Parathyroid adenoma (tissue), 2 donors: Measurements from ENCODE around the gene MET.

Source experiments
- H2AFZ ChIP-seq: fragments of 300-600 bp; sonication (generic); one replicate; pipeline ENCODE4 v1.7.0; 2017; ENCODE audit warnings: antibody characterized with exemption, mild to moderate bottlenecking
- H3K27ac ChIP-seq: fragments of 300-600 bp; sonication (generic); one replicate; pipeline ENCODE4 v1.7.0; 2017
- H3K27me3 ChIP-seq: fragments of 300-600 bp; sonication (generic); one replicate; pipeline ENCODE4 v1.7.0; 2017; ENCODE audit warnings: low read length; ENCODE audit not compliant: control insufficient read depth, insufficient read depth
- H3K36me3 ChIP-seq: fragments of 300-600 bp; sonication (generic); one replicate; pipeline ENCODE4 v1.7.0; 2017; ENCODE audit warnings: low read length; ENCODE audit not compliant: control insufficient read depth, insufficient read depth
- H3K4me1 ChIP-seq: fragments of 300-600 bp; sonication (generic); one replicate; pipeline ENCODE4 v1.7.0; 2017; ENCODE audit warnings: control low read depth
- H3K4me2 ChIP-seq: fragments of 300-600 bp; sonication (generic); one replicate; pipeline ENCODE4 v1.7.0; 2017; ENCODE audit warnings: low read length
- H3K4me3 ChIP-seq: fragments of 300-600 bp; sonication (generic); one replicate; pipeline ENCODE4 v1.7.0; 2017; ENCODE audit warnings: low read depth, low read length
- H3K79me2 ChIP-seq: fragments of 300-600 bp; sonication (generic); one replicate; pipeline ENCODE4 v1.7.0; 2017; ENCODE audit warnings: control low read depth
- H3K9ac ChIP-seq: fragments of 300-600 bp; sonication (generic); one replicate; pipeline ENCODE4 v1.7.0; 2017; ENCODE audit warnings: mild to moderate bottlenecking
- H3K9me3 ChIP-seq: fragments of 300-600 bp; sonication (generic); one replicate; pipeline ENCODE4 v1.7.0; 2017; ENCODE audit warnings: low read length; ENCODE audit not compliant: control insufficient read depth
- CTCF ChIP-seq: fragments of 300-600 bp; sonication (generic); IDR thresholded peaks from one replicate; pipeline ENCODE4 v1.7.0; 2017; ENCODE audit warnings: antibody characterized with exemption, mild to moderate bottlenecking
- donor health status: primary hyperparathyroidism.

Gene MET

GRCh38 chr7:116762971-116763370 is 91.0 kb downstream of the MET start:
- Histone ChIP-seq H2AFZ (no peak overlapping the region), H3K4me1 (no peaks in the 10 kb centered on the region), H3K9ac (no peak overlapping the region), H3K4me2 (no peak overlapping the region), H3K27ac (no peak overlapping the region), H3K27me3 (no peaks in the 10 kb centered on the region), H3K36me3 (no peaks in the 10 kb centered on the region), H3K79me2 (no peaks in the 10 kb centered on the region), H3K9me3 (no peaks in the 10 kb centered on the region), H3K4me3 (no peak overlapping the region)
- TF ChIP-seq CTCF = no peak

DNA sequence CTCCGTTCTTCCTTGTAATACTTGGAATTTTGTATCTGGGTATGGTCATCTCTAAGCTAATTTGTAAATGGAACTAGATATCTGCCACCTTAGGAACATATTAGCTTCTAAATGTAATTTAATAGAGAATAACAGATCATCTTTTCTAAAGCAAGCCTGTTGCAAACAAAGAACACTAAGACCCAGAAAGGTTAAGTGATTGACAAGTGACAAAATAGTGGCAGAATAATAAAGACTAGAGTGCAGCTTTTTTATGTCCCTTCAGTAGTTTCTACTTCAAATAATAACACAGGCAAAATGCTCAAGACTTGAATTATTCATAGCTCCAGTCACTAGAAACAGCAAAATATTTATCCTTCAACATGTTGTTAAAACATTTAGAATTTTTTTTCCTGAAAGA is 91.7 kb downstream of the MET start:
- TF ChIP-seq CTCF = no peak
- H3K9ac ChIP-seq = no peak overlapping the region
- H3K4me1 ChIP-seq = no peaks in the 10 kb centered on the region
- H3K4me3 ChIP-seq = no peak overlapping the region
- H2AFZ ChIP-seq = no peak overlapping the region
- H3K79me2 ChIP-seq = no peaks in the 10 kb centered on the region
- no peaks in the 10 kb centered on the region for H3K27me3 ChIP-seq
- no peaks in the 10 kb centered on the region for H3K9me3 ChIP-seq
- H3K36me3 ChIP-seq = no peaks in the 10 kb centered on the region
- no peak overlapping the region for H3K4me2 ChIP-seq
- no peak overlapping the region for H3K27ac ChIP-seq

DNA sequence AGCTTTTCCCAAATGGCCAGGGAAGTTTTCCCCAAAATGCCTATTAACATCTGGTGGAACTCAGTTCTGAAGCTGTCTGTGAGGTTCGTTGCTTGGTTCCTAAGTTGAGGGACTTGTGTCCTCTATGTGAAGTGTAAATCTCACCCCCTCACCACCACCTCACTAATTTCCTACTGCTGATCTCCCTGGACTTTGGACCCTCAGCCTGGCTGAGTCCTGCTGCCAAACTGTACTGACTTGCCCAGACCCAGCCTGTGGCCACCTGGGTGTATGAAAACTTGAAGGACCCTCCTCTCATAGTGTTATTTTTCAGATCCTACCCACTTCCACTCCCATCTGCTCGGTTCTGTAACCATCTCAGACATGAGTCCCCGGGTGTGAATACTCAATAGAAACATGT is 94.9 kb downstream of the MET start:
- Histone ChIP-seq H3K9me3 (no peaks in the 10 kb centered on the region), H3K36me3 (no peaks in the 10 kb centered on the region), H3K27ac (no peak overlapping the region), H3K4me3 (no peak overlapping the region), H3K79me2 (no peaks in the 10 kb centered on the region), H3K27me3 (no peaks in the 10 kb centered on the region), H3K9ac (no peak overlapping the region), H3K4me1 (no peaks in the 10 kb centered on the region), H3K4me2 (no peak overlapping the region), H2AFZ (no peak overlapping the region)
- no peak for TF ChIP-seq CTCF

GRCh38 chr7:116769546-116769945 is 97.5 kb downstream of the MET start:
- no peak for TF ChIP-seq CTCF
- Histone ChIP-seq H3K9ac (no peak overlapping the region), H3K4me3 (no peak overlapping the region), H3K27me3 (no peaks in the 10 kb centered on the region), H3K36me3 (no peaks in the 10 kb centered on the region), H3K4me2 (no peak overlapping the region), H3K4me1 (no peaks in the 10 kb centered on the region), H3K27ac (no peak overlapping the region), H2AFZ (no peak overlapping the region), H3K9me3 (no peaks in the 10 kb centered on the region), H3K79me2 (no peaks in the 10 kb centered on the region)

GRCh38 chr7:116770941-116771340 is 98.9 kb downstream of the MET start:
- no peak for TF ChIP-seq CTCF

More at GRCh38 chr7:116770941-116771340, 98.9 kb downstream of the MET start:
- Histone ChIP-seq H3K27me3 (no peaks in the 10 kb centered on the region), H3K36me3 (no peaks in the 10 kb centered on the region), H3K27ac (no peak overlapping the region), H3K4me2 (no peak overlapping the region), H3K79me2 (no peaks in the 10 kb centered on the region), H3K9ac (no peak overlapping the region), H3K4me1 (no peaks in the 10 kb centered on the region), H3K9me3 (no peaks in the 10 kb centered on the region), H2AFZ (no peak overlapping the region), H3K4me3 (no peak overlapping the region)
